ENCODE measurements around the gene SLC25A38. TPM values are rescaled to one million over a fixed set of nuclear protein-coding genes. Genes with fewer than 3 reads are reported as not detected.

Gene SLC25A38
- total RNA-seq, 1 experiment from 2014 or later: 26.7 TPM

DNA sequence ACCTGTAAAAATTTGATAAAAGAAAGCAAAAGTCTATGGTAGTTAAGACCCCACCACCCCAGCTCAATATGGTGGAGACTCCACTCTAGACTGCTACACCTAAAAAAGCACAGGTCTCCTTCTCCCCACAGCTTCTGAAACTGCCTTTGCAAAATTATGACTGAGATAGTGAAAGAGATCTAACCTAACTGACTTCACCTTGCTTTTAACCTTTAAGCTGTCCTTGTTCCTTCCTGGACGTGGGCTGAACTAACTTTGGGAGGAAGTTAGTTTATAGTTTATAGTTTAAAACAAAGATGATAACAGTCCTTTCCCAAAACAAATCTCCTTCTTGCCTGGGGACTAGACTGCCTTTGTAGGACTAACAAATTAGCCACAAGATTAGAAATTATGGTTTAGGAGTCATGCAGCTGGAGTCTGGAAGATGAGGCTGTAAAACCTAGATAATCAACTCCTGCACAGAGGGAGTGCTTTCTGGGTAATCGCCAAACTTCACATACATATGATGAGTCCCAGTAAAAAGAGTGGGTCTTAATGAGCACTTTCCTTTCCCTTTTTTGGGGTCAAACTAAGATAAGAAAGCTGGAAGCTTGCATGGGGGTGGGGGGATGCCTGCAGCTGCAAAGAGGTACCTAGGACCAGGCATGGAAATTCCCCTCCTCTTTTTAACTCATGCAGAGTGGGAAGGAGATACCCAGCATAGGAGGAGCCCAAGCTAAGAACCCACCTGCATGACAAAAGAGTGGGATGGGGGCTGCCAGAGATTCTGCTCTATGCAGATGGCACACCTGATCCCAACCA is 36.2 kb upstream of the SLC25A38 start:
- TF ChIP-seq ZFX (IDR thresholded peaks at IDR 0.05): no peak
- no peak for TF ChIP-seq CBX3 (IDR thresholded peaks at IDR 0.05; ENCODE audit: low read depth)
- H3K9me3 ChIP-seq (ENCODE audit: control insufficient read depth in 1 of 2, insufficient read depth in 1 of 2, low read depth in 1 of 2, low read length in 2 of 2): no peaks in the 10 kb centered on the region
- no peaks in the 10 kb centered on the region for H3K9me2 ChIP-seq (ENCODE audit: insufficient read depth)
- no peak overlapping the region for H3K4me2 ChIP-seq (ENCODE audit: low read length)
- H3K4me3 ChIP-seq (replicated peaks in 1 of 2; ENCODE audit: low read depth in 1 of 2, low read length in 2 of 2): no peak overlapping the region
- no TSS peak for BruUV-seq (replicated peaks)
- no peak overlapping the region for H3K9ac ChIP-seq (ENCODE audit: low read length)
- DNase-seq (ENCODE audit: low read depth, low spot score): no peak
- no peak overlapping the region for H2AFZ ChIP-seq (ENCODE audit: low read depth, low read length, poor library complexity, severe bottlenecking)
- POLR2A ChIA-PET: no interaction called here
- no peak overlapping the region for H3K27ac ChIP-seq (ENCODE audit: low read depth, low read length)
- RAD21 ChIA-PET (ENCODE audit: low non-redundant PET in 1 of 2, low total read pairs in 2 of 2, uncharacterized antibody in 2 of 2, unreplicated experiment in 2 of 2): no interaction called here
- no peaks in the 10 kb centered on the region for H3K79me2 ChIP-seq (ENCODE audit: insufficient read depth, low read length)
- CTCF ChIA-PET: no interaction called here
- ATAC-seq: no peak
- no peaks in the 10 kb centered on the region for H4K20me1 ChIP-seq (ENCODE audit: insufficient read depth)
- no peaks in the 10 kb centered on the region for H3K4me1 ChIP-seq (ENCODE audit: control insufficient read depth in 1 of 2, insufficient read depth in 2 of 2, low read length in 2 of 2)
- H3K27me3 ChIP-seq (ENCODE audit: insufficient read depth, low read length): peaks cover 24% of the 10 kb centered on the region
- intact Hi-C loops (cut with micrococcal nuclease): no loop called here
- no peaks in the 10 kb centered on the region for H3K36me3 ChIP-seq (ENCODE audit: control insufficient read depth in 1 of 2, insufficient read depth in 2 of 2, low read length in 2 of 2)

DNA sequence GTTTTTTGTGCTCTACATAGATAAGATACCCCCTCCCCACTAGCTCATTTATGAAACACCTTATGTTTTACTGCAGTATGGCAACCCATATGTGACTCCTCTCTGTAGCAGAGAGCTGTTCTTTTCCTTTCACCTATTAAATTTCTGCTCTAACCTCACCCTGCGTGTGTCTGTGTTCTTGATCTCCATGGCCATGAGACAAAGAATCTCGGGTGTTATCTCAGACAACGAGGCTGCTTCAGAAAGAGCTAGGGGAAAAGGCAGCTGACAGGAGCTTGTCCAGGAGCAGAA is 35.6 kb upstream of the SLC25A38 start:
- no peak overlapping the region for H3K4me3 ChIP-seq (replicated peaks in 1 of 2; ENCODE audit: low read depth in 1 of 2, low read length in 2 of 2)
- ChIA-PET RAD21 (ENCODE audit: low non-redundant PET in 1 of 2, low total read pairs in 2 of 2, uncharacterized antibody in 2 of 2, unreplicated experiment in 2 of 2) (no interaction called here), CTCF (no interaction called here), POLR2A (no interaction called here)
- TF ChIP-seq POLR2AphosphoS5 (IDR thresholded peaks at IDR 0.05; ENCODE audit: low read depth, low read length) (no peak), EGR1 (IDR thresholded peaks at IDR 0.05; ENCODE audit: low read depth) (no peak), ZFX (IDR thresholded peaks at IDR 0.05) (no peak)
- TF ChIP-seq, protein P1, sequence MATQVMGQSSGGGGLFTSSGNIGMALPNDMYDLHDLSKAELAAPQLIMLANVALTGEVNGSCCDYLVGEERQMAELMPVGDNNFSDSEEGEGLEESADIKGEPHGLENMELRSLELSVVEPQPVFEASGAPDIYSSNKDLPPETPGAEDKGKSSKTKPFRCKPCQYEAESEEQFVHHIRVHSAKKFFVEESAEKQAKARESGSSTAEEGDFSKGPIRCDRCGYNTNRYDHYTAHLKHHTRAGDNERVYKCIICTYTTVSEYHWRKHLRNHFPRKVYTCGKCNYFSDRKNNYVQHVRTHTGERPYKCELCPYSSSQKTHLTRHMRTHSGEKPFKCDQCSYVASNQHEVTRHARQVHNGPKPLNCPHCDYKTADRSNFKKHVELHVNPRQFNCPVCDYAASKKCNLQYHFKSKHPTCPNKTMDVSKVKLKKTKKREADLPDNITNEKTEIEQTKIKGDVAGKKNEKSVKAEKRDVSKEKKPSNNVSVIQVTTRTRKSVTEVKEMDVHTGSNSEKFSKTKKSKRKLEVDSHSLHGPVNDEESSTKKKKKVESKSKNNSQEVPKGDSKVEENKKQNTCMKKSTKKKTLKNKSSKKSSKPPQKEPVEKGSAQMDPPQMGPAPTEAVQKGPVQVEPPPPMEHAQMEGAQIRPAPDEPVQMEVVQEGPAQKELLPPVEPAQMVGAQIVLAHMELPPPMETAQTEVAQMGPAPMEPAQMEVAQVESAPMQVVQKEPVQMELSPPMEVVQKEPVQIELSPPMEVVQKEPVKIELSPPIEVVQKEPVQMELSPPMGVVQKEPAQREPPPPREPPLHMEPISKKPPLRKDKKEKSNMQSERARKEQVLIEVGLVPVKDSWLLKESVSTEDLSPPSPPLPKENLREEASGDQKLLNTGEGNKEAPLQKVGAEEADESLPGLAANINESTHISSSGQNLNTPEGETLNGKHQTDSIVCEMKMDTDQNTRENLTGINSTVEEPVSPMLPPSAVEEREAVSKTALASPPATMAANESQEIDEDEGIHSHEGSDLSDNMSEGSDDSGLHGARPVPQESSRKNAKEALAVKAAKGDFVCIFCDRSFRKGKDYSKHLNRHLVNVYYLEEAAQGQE (IDR thresholded peaks at IDR 0.05; ENCODE audit: low read depth): no peak
- TF ChIP-seq, protein P2, sequence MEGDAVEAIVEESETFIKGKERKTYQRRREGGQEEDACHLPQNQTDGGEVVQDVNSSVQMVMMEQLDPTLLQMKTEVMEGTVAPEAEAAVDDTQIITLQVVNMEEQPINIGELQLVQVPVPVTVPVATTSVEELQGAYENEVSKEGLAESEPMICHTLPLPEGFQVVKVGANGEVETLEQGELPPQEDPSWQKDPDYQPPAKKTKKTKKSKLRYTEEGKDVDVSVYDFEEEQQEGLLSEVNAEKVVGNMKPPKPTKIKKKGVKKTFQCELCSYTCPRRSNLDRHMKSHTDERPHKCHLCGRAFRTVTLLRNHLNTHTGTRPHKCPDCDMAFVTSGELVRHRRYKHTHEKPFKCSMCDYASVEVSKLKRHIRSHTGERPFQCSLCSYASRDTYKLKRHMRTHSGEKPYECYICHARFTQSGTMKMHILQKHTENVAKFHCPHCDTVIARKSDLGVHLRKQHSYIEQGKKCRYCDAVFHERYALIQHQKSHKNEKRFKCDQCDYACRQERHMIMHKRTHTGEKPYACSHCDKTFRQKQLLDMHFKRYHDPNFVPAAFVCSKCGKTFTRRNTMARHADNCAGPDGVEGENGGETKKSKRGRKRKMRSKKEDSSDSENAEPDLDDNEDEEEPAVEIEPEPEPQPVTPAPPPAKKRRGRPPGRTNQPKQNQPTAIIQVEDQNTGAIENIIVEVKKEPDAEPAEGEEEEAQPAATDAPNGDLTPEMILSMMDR (IDR thresholded peaks at IDR 0.05 in 2 of 3, conservative IDR thresholded peaks at IDR 0.05 in 1 of 3; ENCODE audit: borderline replicate concordance in 1 of 3, insufficient read depth in 1 of 3, low read depth in 2 of 3, low read length in 2 of 3): no peak
- H3K27me3 ChIP-seq (ENCODE audit: insufficient read depth, low read length): peaks cover 24% of the 10 kb centered on the region
- intact Hi-C loops (cut with micrococcal nuclease): no loop called here
- H4K20me1 ChIP-seq (ENCODE audit: insufficient read depth): no peaks in the 10 kb centered on the region
- H2AFZ ChIP-seq (ENCODE audit: low read depth, low read length, poor library complexity, severe bottlenecking): no peak overlapping the region
- H3K4me2 ChIP-seq (ENCODE audit: low read length): no peak overlapping the region
- H3K36me3 ChIP-seq (ENCODE audit: control insufficient read depth in 1 of 2, insufficient read depth in 2 of 2, low read length in 2 of 2): no peaks in the 10 kb centered on the region
- no TSS peak for BruUV-seq (replicated peaks)
- H3K9me3 ChIP-seq (ENCODE audit: control insufficient read depth in 1 of 2, insufficient read depth in 1 of 2, low read depth in 1 of 2, low read length in 2 of 2): no peaks in the 10 kb centered on the region
- H3K9me2 ChIP-seq (ENCODE audit: insufficient read depth): no peaks in the 10 kb centered on the region
- ATAC-seq (no peak), DNase-seq (ENCODE audit: low read depth, low spot score) (no peak)
- no peaks in the 10 kb centered on the region for H3K79me2 ChIP-seq (ENCODE audit: insufficient read depth, low read length)
- no peaks in the 10 kb centered on the region for H3K4me1 ChIP-seq (ENCODE audit: control insufficient read depth in 1 of 2, insufficient read depth in 2 of 2, low read length in 2 of 2)
- no peak overlapping the region for H3K27ac ChIP-seq (ENCODE audit: low read depth, low read length)
- H3K9ac ChIP-seq (ENCODE audit: low read length): no peak overlapping the region

Data from HCT116 (cell line).